GM19328 (cell line): Measurements from ENCODE around the gene MIPEP.
"Not testable (repeated sequence)": the region's sequence is repeated elsewhere in the genome, so short reads cannot be mapped to it uniquely, and the experiment has no call there.

Experiments used
- ATAC-seq: cut with Tn5 transposase; IDR thresholded peaks from one replicate; pipeline ENCODE4 v1.9.1; 2021; ENCODE audit warnings: mild to moderate bottlenecking, moderate library complexity; ENCODE audit not compliant: unreplicated experiment

Gene MIPEP

DNA sequence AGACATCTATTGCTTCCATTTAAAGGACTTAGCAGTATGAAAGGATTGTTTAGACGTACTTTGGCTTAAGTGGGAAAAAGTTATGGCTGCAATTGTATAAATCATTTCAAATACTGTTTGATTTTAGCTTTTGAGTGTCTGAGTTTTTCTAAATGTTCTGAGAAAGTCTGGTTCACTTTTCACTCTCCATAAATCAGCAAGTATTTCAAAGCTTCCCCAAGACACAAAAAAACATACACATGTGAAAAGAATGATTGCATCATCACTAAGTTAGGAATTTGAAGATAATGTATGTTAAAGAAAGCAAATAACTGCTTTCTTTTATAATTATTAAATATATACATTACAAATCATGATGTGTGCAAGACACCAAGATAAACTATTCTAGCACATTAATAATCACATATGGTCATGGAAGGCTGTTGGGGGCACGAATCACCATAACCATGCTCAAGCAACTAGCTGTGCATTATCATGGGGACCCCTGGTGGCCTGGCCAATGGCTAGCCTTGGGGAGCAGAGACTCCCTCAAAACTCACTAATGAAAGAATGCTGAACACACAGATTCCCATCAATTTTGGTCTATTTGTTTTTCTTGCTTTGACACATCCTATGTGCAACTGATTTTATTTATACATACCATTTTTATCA, 111.1 kb downstream of the MIPEP start:
- no peak for ATAC-seq

DNA sequence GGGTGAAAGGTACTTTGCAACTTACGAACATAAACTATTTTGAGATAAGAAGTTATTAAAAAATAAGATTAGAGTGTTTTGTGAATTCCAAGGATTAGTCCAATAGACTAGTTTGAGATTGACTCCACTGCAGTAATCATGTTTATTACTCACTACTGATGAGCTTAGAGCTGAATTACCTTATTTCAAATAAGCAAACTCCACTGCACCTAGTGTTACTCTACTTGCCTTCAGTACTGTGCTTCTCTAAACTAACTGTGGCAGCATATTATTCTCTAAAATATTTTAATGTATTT, 111.7 kb downstream of the MIPEP start:
- ATAC-seq: peak; percentile 28

DNA sequence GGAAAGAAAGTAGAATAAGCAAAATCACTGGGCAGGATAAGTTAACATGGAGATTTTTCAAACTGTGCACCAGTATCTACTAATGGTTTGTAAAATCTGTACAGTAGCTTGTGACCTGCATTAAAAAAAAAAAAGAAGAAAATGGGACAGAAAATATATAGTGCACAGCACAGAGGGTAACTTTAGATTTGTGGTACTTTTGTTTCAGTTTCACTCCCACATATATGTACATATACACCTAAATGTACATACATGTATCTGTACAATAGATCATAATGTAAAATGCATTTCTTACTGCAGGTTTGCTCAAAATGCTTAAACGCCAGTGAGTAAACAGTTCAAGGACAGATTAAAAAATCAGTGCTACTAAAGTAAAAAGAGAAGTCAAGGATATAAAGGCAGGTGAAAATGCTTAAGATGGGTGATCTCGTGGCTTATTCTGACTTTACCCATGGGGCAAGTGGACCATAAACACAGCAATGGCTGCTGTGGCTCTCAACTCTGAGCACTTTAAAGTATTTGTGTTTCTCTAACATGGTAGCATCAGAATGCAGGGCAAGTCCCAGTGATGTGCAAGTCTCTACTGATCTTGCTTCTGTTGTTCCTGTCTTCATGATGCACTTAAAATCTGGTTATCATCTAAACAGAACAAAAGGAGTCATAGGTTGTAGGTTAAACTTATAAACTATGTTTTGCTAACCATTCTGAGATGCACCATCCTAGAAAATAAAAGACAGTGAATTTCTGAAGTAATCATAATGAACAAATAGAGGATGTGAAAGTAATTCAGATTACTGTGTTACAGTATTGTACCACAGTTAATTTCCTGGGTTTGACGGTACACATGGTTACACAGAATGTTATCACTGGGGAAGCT, 112.3 kb downstream of the MIPEP start:
- ATAC-seq: peak; percentile 98

DNA sequence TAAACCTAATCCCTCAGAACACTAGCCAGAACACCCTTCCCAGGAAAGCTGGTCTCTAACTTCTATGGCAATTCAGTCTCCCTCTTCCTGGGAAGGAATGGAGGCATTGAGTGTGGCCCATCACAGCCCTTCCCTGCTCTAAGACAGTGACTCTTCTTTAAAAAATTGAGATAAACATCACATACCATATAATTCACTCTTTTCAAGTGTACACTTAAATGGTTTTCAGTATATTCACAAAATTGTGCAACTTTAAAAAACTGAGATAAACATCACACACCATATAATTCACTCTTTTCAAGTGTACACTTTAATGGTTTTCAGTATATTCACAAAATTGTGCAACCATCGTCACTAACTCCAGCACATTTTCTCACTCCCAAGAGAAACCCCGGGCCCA, 116.5 kb downstream of the MIPEP start:
- ATAC-seq: no peak

DNA sequence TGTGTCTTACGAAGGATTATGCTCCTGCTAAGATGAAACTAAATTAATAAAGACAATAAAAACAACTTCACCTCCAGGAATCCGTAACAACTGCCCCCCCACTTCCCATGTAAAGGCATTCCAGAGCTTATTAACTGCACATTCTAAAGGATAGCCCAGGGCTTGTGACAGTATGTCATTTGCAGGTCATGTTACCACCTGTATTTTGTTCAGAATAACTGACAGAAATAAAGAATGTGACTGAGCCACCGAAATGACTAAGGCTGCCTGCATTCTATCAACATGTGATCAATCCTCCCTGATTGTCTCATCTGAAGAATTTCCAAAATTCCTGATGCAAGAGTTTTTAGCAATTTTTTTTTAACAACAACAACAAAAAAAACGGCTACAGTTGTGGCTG, 117.2 kb downstream of the MIPEP start:
- ATAC-seq: no peak

DNA sequence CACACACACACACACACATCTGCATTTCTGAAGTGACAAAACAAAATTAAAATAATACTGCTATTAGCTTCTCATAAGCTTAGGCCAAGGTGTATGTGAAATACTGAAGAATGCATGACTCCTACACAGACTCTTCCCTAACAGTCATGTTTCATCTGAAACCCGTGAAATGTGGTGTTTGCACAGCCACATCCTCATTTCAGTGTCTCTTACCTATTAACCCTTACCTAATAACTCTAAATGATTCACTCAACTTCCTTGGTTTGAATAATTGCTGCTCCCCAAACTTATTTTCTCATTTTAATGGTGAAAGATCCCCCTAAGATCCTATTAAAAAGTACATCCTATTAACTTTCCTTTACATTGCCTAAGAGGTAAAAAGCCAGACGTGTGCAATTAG, 117.6 kb downstream of the MIPEP start:
- peak; percentile 91 for ATAC-seq

DNA sequence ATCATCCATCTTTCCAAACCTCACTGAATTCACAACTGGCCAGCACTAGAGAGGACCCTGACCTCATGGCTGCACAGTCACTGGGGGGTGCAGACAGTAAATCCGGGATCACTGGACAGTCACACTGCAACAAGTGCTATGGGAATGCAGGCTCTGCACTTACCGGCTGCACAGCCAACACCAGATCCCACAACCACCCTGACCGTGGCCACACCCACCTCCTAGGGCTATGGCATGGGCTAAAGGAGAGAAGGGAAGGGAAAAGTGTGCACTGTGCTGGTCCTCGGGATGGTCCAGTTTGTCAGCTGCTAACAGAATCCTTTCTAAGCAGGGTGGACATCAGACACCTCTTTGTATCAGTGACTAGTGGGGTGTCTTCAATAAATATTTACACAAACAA, 118.2 kb downstream of the MIPEP start:
- no peak for ATAC-seq

DNA sequence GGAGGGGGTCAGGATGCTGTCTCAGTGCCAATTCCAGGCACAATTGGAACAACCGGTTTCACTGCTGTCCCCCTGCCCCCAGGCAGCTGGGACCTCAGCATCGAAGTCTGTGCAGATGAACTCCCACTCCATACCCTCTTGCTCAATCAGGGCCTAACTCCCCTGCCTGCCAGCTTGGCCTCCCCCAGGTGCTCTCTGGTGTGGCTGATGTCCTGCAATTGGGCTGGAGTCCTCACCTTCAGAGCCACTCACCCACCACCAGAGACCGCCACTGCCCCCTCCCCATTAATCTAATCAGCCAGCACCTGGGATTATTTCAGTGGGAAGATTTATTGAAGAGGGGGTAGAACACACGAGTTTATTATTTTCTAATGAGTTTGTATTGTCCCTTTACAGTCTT, 118.8 kb downstream of the MIPEP start:
- no peak for ATAC-seq

DNA sequence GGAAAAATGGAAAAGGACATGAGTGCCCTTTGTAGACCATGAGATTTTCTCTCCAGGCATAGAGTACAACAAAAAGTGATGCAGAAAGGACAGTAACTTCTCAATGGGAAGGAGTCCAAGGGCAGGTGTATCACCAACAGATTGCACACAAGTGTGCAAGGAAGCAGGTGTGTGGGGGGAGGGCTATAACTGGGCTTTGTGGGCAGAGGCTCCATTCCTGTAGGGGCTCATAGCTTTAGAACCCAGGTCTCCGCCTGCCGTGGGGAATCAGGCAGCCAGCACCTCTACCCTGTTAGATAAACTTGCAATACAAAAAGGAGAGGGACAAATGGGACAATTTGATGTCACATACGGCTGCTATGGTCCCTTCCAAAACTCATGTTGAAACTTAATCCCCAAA, 119.8 kb downstream of the MIPEP start:
- ATAC-seq: no peak

DNA sequence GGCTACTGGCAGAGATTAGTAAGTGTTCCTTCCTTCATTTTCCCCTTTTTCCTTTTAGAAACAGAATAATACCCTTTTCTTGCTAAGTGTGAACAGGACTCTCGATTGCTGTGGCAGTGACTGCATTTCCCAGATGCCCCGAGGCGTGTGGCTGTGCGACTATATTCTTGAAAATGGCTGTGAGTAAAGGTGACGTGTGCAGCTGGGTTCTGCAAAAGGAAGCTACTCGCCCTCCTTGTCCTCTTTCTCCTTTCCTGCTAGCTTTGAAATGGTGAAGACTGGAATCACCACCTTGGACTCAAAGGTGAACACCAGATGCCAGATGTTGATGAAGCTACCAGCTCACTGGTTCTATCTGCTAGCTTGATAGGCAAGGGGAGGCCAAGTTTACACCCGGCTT, 121.4 kb downstream of the MIPEP start:
- ATAC-seq: no peak

DNA sequence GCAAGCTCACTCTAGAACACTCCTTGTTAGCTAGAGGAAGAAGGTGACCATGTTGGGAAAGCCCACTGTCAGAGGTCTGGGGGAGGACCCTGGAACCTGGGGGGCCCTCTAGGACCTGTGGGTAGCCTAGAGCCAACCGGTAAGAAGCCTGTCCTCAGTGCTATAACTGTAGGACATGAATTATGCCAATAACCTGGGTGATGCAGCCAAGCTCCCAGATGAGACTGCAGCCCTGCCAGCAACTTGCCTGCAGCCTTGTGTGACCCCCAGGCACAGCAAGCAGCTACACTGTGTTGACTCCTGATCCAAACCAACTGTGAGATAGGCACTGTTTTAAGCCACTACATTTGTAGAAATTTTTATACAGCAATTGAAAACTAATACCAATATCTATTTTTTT, 122.3 kb downstream of the MIPEP start:
- no peak for ATAC-seq

DNA sequence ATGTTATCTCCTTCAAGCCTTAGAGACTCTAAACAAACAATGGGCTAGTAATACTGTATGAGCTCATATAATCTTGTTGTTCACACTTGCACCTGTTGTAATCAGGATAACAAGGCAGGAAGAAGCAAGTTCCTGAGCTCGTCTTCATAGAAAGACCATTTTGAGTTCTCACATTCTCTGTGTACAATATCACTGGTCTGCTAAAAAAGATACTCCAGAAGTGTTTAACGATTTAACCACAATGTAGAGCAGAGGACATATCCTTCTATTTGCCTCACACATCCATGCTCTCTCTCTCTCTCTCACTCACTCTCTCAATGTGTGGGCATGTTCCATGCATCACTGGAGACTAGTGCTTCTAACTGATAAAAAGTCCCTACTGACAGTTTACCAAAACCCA, 122.9 kb downstream of the MIPEP start:
- no peak for ATAC-seq

DNA sequence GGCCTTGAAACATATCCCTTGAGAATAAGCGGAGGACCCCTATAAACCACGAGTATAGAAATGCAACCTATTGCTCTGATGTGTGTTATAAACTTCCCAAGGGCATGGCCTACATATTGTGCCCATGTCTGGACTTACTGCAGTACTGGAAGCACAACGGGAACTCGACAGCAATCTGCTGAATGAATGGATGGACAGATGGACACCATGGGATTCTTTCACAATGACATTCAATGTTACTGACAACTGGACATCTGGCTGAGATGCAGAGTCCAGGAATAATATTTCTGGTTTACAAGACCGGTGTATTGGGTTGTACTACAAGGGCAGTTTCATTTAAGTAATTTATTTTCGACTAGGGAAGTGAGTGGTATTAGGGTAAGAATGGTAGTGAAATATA, 123.7 kb downstream of the MIPEP start:
- ATAC-seq: no peak

DNA sequence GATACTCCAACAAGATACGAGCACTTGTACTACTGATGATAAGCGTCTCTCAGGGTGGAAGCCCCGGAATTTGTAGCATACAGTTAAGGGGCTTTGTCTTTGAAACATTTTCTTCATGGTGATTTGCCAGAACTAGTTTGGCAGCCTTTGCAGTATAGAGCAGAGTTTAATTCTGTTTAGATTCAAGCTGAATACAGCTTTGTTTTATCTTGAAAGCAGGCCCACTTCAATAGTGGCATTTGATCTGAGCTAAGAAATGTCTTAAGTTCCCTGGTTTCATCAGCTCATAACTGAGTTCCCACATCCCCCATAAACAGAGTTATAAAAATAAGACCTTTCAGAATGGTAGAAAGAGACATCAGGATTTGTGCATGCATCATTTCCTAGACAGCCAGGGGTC, 125.9 kb downstream of the MIPEP start:
- no peak for ATAC-seq

DNA sequence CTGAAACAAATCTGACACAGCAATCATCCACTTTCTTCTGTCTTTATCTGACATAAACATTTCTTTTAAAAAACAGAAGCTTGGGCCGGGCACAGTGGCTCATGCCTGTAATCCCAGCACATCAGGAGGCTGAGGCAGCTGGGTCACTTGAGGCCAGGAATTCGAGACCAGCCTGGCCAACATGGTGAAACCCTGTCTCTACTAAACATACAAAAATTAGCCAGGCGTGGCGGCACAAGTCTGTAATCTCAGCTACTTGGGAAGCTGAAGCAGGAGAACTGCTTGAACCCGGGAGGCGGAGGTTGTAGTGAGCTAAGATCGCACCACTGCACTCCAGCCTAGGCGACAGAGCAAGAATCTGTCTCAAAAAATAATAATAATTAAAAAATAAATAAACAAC, 127.4 kb downstream of the MIPEP start:
- ATAC-seq: not testable (repeated sequence)

DNA sequence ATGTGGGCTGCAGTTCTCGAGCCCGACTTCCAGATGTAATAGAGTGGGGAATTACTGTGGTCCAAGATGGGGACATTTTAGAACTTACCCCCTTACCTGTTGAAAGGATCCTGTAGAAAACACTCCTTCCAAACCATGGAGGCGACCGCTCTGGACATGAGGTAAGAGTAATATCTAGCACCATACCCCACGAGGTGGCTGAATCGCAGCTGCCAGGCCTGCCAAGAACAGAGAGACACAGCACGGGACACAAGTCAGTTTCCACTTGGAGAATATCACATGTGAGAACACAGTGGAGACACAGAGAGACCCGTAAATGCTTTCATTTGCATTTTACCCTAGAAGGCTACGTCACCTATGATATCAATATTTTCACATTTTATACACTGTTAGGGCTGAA, 129.2 kb downstream of the MIPEP start:
- no peak for ATAC-seq

DNA sequence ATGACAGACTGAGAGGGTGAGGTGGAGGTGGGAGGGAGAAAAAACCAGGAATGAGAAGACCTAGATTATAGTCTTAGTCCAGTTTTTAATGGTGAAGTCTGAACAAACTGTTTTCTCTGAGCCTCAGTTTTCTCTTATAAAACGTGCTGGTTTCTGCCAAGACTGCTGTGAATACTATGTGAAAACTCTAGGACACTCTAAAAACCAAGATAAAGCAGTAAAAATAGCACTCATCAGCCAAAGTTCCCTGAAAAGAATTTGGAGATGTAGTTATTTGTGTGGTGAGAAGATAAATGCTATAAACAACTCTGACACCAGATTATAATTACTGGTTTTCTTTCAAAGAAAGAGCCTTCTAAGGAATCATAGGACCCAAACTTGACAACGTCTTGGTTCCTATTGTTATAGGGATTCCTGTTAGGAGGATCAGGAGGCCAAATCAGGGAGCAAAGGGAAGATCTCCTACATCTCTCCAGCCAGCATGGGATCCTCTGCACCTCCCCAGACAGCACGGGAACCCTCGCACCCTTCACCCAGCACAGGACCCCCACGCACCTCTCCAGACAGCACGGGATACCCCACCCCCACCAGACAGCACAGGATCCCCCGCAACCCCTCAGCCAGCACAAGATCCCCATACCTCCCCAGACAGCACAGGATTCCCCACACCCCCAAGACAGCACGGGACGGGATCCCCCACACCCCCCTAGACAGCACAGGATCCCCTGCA, 130.2 kb downstream of the MIPEP start:
- ATAC-seq: no peak

DNA sequence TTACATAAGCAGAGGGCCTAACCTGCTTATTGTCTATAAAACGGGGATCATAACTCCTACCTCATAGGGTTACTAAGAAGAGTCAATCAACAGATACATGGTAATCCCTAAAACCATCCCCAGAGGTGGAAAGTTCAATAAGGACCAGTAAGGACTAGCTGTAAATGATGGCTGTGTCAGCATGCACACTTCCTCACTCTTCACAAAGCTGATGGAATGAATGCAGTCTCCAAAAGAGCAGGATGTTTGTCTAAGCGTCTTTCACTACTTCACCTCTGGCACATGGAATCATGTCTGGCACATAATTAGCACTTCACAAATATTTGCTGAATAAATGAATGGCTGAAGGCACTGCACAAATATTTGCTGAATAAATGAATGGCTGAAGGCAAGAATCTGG, 134.2 kb downstream of the MIPEP start:
- no peak for ATAC-seq

DNA sequence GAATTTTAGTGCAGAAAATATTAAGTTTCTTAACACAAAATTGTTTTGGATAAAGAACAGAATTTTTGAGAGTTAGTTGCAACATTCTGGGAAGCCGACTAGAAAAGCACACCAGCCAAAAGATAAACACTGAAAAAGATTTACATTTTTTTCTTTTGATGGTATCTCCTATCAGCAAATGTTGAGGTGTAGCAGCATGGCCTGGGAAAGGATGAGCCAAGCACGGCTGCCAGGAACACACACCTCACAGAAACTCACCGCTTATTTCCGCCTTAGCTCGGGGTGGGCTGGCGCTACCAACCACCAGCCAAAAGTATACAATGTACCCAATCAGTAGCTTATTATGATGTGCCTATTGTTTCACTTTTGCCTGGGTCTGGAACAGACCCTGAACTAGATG, 134.7 kb downstream of the MIPEP start:
- no peak for ATAC-seq

DNA sequence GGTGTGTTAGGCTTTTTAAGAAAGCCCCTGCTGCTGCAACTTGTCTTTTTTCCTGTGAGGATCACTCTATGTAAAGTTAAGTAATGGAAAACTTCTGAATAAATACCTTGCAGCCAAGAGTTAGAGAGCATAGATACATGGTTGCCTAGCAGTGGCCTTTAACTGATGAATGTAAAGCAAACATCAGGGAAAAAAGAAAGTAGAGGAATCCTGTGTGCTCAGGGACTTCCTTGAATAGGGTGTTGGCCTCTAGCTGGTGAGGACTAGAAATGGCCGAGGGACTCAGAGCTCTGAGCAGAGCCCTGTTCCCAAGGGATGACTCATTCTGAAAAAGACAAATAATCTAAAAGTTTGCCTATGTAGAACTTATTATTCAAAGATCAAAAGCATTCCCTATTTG, 135.7 kb downstream of the MIPEP start:
- ATAC-seq: no peak

DNA sequence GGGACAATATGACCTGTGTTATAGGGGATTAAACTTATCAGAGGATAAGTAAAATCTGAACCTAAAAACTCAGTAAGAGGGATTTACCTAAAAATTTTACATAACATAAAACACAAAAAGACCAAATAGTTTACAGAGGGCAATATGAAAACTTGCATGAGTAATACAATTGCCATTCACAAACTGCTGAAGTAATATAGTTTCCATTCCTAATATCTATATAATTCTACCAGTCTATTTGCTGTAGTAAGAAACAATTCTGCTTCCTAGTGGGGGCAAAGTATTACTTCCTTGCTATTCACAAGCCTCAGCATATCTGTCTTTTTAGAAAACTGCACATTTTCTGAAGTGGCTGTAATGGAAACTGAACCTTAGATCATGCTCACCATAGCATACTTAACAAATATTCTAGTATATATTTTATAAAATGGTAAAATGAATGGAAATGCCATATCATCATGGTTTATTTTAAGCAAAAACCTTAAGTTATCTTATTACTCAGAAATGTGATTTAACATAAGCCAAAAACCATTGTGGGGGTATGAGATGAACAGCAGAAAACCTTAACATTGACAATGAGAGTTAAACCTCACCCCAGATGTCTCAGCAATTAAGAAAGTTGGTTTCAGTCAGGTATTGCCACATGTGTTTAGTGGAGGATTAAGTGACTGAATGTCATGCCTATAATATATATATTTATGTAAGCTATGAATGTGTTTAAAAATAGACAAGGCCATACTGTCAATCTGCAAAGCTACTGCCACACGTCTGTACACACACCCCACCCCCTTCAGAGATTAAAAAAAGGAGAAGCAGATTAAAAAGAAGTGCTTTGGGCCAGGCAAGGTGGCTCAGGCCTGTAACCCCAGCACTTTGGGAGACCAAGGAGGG, 136.8 kb downstream of the MIPEP start:
- ATAC-seq: peak; percentile 51
